Calu3 (cell line): ENCODE data around the gene RNF182. TPM values are rescaled to one million over a fixed set of nuclear protein-coding genes. Genes with fewer than 3 reads are reported as not detected.

ENCODE experiments used
- BruUV-seq: library from RNA; stranded (reverse); fragments of 400-500 nt; replicated peaks from 2 replicates; lab custom pipeline; 2021; lab: Mats Ljungman, UMichigan
- CTCF ChIA-PET: fragments of 300-600 bp; sonication (Branson Sonifier 250); formaldehyde crosslinking; loops from one replicate; lab custom pipeline; 2022; ENCODE audit warnings: antibody characterized with exemption; lab: Charles Lee
- DNase-seq: peaks from one replicate; pipeline ENCODE4 v3.0.0; 2022
- H3K27ac Mint-ChIP-seq: one replicate; pipeline ENCODE4 v1.8.0; 2022; ENCODE audit warnings: mixed read lengths; ENCODE audit not compliant: unreplicated experiment
- H3K27me3 Mint-ChIP-seq: one replicate; pipeline ENCODE4 v1.8.0; 2022; ENCODE audit warnings: mixed read lengths; ENCODE audit not compliant: unreplicated experiment
- H3K36me3 Mint-ChIP-seq: one replicate; pipeline ENCODE4 v1.8.0; 2022; ENCODE audit warnings: mild to moderate bottlenecking, moderate library complexity, mixed read lengths; ENCODE audit not compliant: insufficient read depth, unreplicated experiment
- H3K4me1 Mint-ChIP-seq: one replicate; pipeline ENCODE4 v1.8.0; 2022; ENCODE audit warnings: mild to moderate bottlenecking, low read depth, mixed read lengths; ENCODE audit not compliant: unreplicated experiment
- H3K4me3 Mint-ChIP-seq: one replicate; pipeline ENCODE4 v1.8.0; 2022; ENCODE audit warnings: mild to moderate bottlenecking, low read depth, moderate library complexity, mixed read lengths; ENCODE audit not compliant: unreplicated experiment
- H3K9me3 Mint-ChIP-seq: one replicate; pipeline ENCODE4 v1.8.0; 2022; ENCODE audit warnings: low read depth, mixed read lengths; ENCODE audit not compliant: unreplicated experiment
- CTCF ChIP-seq: fragments of 200-600 bp; IDR thresholded peaks from one replicate; pipeline ENCODE4 v1.8.0; 2022; ENCODE audit warnings: antibody characterized with exemption; ENCODE audit not compliant: unreplicated experiment
- intact Hi-C: fragments of 100-400 bp; cut with micrococcal nuclease; formaldehyde crosslinking; loops from one replicate; pipeline ENCODE4 v1.10.0; 2022; ENCODE audit not compliant: unreplicated experiment
- total RNA-seq: library from RNA; stranded (reverse); gene quantifications from 2 replicates; pipeline ENCODE4 v1.2.3, GENCODE V29; 2022

RNF182 gene
- total RNA-seq, 1 experiment from 2014 or later: 1.1 TPM

GRCh38 chr6:14010275-14010674 lies 85.5 kb downstream of the RNF182 start:
- no TSS peak for BruUV-seq
- DNase-seq: no peak
- H3K36me3 Mint-ChIP-seq: no peaks in the 10 kb centered on the region
- no peaks in the 10 kb centered on the region for H3K4me1 Mint-ChIP-seq
- H3K27me3 Mint-ChIP-seq: peaks cover 12% of the 10 kb centered on the region
- intact Hi-C loops: no loop called here
- H3K27ac Mint-ChIP-seq: no peak overlapping the region
- H3K9me3 Mint-ChIP-seq: no peaks in the 10 kb centered on the region
- CTCF ChIA-PET: no interaction called here
- no peak overlapping the region for H3K4me3 Mint-ChIP-seq
- no peak for TF ChIP-seq CTCF

GRCh38 chr6:14012313-14013030 lies 87.7 kb downstream of the RNF182 start:
- H3K27me3 Mint-ChIP-seq: peaks cover 12% of the 10 kb centered on the region
- CTCF ChIA-PET: no interaction called here
- no peak overlapping the region for H3K27ac Mint-ChIP-seq
- H3K36me3 Mint-ChIP-seq: no peaks in the 10 kb centered on the region
- H3K4me1 Mint-ChIP-seq: no peaks in the 10 kb centered on the region
- DNase-seq: no peak
- BruUV-seq: no TSS peak
- intact Hi-C loops: no loop called here
- H3K9me3 Mint-ChIP-seq: no peaks in the 10 kb centered on the region
- no peak overlapping the region for H3K4me3 Mint-ChIP-seq
- TF ChIP-seq CTCF: no peak

- DNase-seq: no peak
- H3K4me1 Mint-ChIP-seq: no peaks in the 10 kb centered on the region
- no peaks in the 10 kb centered on the region for H3K36me3 Mint-ChIP-seq
- no peak for TF ChIP-seq CTCF
- CTCF ChIA-PET: interaction anchor here (0.6 kb wide), 1 partner anchor 92 kb away, joined by 3 read pairs; no protein-coding TSS in a partner anchor
- H3K27me3 Mint-ChIP-seq: peaks cover 12% of the 10 kb centered on the region
- intact Hi-C loops: no loop called here
- no peaks in the 10 kb centered on the region for H3K9me3 Mint-ChIP-seq
- no TSS peak for BruUV-seq
- H3K4me3 Mint-ChIP-seq: no peak overlapping the region
- no peak overlapping the region for H3K27ac Mint-ChIP-seq
These were observed 91.2 kb downstream of the RNF182 start for GRCh38 chr6:14015964-14016363.

- CTCF ChIA-PET: interaction anchor here (0.6 kb wide), 1 partner anchor 92 kb away, joined by 3 read pairs; no protein-coding TSS in a partner anchor
- no peak for DNase-seq
- intact Hi-C loops: no loop called here
- Mint-ChIP-seq H3K36me3 (no peaks in the 10 kb centered on the region), H3K9me3 (no peaks in the 10 kb centered on the region), H3K27me3 (peaks cover 12% of the 10 kb centered on the region), H3K27ac (no peak overlapping the region), H3K4me1 (no peaks in the 10 kb centered on the region), H3K4me3 (no peak overlapping the region)
- TF ChIP-seq CTCF: no peak
- no TSS peak for BruUV-seq
These were observed 91.7 kb downstream of the RNF182 start for GRCh38 chr6:14016432-14016831.
